GM13977 (cell line): ENCODE measurements around the gene GRIN2A.

Experiments
- DNase-seq: peaks from one replicate; pipeline ENCODE4 v3.0.0; 2012; ENCODE audit warnings: low spot score
- in situ Hi-C: fragments of 300-500 bp; cut with MboI; formaldehyde crosslinking; loops from one replicate; pipeline ENCODE4 v1.12.0; 2022; ENCODE audit warnings: low sequenced_read_pairs, low pct_unique_long_range_greater_than_20kb, mixed read lengths, inconsistent platforms; ENCODE audit not compliant: unreplicated experiment
- TF ChIP-seq, protein P1 (sequence below): IDR thresholded peaks from 2 replicates; pipeline ENCODE4 v1.5.1; 2012; ENCODE audit warnings: mild to moderate bottlenecking, control low read depth; ENCODE audit not compliant: insufficient read depth; ENCODE audit errors: extremely low read depth, missing control alignments

Gene GRIN2A

DNA sequence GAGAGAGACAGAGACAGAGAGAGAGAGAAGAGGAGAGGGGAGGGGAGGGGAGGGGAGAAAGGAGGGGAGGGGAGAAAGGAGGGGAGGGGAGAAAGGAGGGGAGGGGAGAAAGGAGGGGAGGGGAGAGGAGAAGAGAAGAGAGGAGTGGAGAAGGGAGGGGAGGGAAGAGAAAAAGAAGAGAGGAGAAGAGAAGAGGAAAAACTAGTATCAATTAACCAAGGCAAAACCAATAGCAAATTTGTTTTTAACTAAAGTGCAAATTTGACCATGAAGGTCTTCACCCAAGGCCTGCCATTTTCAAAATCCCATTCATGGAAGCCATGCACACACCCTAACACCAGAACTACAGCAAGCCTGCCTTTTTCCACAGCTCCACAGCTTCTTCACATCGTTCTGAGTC, 16.6 kb downstream of the GRIN2A start:
- no peak for DNase-seq
- in situ Hi-C loops: no loop called here
- TF ChIP-seq, protein P1, sequence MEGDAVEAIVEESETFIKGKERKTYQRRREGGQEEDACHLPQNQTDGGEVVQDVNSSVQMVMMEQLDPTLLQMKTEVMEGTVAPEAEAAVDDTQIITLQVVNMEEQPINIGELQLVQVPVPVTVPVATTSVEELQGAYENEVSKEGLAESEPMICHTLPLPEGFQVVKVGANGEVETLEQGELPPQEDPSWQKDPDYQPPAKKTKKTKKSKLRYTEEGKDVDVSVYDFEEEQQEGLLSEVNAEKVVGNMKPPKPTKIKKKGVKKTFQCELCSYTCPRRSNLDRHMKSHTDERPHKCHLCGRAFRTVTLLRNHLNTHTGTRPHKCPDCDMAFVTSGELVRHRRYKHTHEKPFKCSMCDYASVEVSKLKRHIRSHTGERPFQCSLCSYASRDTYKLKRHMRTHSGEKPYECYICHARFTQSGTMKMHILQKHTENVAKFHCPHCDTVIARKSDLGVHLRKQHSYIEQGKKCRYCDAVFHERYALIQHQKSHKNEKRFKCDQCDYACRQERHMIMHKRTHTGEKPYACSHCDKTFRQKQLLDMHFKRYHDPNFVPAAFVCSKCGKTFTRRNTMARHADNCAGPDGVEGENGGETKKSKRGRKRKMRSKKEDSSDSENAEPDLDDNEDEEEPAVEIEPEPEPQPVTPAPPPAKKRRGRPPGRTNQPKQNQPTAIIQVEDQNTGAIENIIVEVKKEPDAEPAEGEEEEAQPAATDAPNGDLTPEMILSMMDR: no peak

DNA sequence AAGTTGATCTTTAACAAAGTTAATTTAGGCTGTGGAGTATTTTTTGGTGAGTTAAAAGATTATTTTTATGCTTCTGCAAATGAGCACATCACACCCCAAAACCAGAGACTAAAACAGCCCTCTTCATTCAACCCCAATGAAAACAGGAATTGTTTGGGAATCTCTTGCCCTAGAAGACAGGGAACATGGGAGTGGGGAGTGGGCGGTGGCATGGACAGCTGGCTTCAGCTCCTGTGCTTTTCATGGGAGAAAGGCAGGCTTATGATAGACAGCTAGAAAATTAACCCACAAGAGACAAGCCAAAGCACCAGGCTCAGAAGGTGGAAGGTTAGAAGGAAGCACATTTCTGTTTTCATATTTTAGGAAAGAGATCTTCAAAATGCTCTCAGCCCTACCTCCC, 19.2 kb downstream of the GRIN2A start:
- DNase-seq: no peak
- TF ChIP-seq, protein P1: no peak
- in situ Hi-C loops: no loop called here

DNA sequence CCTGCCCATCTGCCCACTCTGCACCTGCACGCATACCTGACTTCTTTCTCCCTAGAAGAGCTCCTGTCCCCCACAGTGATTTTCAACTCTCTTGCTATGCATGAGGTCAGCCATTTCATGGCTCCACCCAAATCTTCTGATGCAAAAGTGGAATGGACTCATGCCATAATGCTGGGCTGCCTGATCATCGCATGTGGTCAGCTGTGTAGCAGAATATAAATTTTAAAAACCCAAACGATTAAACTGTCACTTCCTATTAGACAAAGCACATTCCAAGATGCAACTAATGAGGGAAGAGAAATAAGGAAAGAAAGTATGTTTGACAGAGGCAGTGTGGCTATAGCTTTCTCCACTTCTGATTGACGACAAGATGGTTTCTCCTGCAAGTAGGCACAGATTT, 26.1 kb downstream of the GRIN2A start:
- DNase-seq: no peak
- in situ Hi-C loops: no loop called here
- TF ChIP-seq, protein P1: no peak

DNA sequence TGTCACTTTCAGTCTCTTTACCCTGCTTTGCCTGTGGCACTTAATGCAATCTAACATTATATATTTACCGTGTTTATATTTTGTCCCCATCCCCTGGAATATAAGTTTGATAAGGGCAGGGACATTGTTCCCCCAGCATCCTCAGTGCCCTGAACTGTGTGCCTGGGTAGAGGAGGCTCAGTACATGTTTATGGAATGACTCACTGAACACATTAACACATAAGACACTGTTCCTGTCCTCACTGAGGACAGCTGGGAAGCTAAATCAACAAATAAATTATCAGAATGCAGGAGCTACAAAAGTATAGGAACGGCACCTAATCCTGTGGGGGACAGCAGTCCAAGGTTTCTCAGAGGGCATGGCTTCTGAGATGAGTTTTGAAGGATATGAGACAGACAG, 27.8 kb downstream of the GRIN2A start:
- in situ Hi-C loops: no loop called here
- no peak for DNase-seq
- TF ChIP-seq, protein P1: no peak

DNA sequence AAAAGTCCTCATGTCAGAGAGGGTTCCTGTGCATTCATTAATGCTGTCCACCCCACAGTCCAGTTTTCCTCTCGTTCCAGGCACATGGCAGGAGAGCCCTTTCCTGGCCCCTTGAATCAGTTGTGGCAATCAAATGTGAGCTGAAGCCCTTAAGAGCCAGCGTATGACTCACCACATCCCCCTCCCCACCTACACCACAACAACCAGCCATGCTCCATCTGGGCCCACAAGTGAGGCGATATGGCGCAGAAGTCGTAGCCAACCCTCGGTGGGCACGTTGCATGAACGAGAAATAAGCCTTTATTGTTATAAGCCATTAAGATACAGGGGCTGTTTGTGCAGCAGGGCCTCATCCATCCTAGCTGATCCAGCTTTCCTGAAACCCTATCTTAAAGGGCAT, 28.2 kb downstream of the GRIN2A start:
- in situ Hi-C loops: no loop called here

DNA sequence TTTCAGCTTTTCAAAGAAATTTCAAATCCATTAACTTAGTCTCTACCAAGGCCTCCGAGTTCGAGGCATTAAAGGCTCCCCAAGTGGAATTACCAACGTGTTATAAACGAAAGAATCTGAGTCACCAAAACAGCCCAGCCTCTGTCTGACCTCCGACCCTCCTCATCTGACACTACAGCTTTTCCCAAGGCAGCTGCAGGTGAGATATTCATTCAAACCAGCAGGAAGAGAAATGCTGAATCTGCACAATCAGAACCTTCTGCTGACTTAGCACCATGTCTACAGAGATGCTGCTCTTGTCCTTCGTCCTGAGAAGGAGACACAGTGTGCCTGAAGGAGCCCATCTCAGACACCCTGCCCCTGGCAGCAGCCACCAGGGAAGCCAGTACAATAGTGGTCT, 30.5 kb downstream of the GRIN2A start:
- TF ChIP-seq, protein P1: no peak
- no peak for DNase-seq
- in situ Hi-C loops: no loop called here

More for the DNA sequence above, 28.2 kb downstream of the GRIN2A start:
- no peak for DNase-seq
- TF ChIP-seq, protein P1: no peak

DNA sequence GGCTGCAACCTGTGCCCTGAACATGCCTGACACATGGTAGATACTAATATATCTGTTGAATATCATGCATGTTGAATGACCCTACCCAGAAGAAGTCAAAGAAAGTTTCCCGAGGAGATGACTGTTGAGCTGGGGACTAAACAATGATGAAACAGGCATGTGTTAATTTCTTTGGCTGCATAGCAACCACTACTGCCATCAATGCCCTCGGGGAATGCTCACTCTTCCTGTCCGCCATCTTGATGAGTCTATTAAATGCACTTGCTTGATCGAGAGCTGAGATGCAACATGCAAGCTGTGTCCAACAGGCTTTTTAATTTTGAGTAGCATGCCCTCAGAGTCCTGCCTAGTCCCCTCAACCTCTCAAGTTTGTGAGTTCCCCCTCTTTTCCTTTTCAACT, 31.3 kb downstream of the GRIN2A start:
- TF ChIP-seq, protein P1: no peak
- DNase-seq: no peak
- in situ Hi-C loops: no loop called here
